C4-2B (cell line): Measurements from ENCODE around the gene SEPTIN11.

Source experiments
- ZFX ChIP-seq: fragments of 450-650 bp; IDR thresholded peaks from 2 replicates; pipeline ENCODE4 v1.6.1; 2017
- TF ChIP-seq, protein P1 (sequence below): fragments of 450-650 bp; conservative IDR thresholded peaks from 2 replicates; pipeline ENCODE4 v1.5.1; 2017; ENCODE audit warnings: mild to moderate bottlenecking

DNA sequence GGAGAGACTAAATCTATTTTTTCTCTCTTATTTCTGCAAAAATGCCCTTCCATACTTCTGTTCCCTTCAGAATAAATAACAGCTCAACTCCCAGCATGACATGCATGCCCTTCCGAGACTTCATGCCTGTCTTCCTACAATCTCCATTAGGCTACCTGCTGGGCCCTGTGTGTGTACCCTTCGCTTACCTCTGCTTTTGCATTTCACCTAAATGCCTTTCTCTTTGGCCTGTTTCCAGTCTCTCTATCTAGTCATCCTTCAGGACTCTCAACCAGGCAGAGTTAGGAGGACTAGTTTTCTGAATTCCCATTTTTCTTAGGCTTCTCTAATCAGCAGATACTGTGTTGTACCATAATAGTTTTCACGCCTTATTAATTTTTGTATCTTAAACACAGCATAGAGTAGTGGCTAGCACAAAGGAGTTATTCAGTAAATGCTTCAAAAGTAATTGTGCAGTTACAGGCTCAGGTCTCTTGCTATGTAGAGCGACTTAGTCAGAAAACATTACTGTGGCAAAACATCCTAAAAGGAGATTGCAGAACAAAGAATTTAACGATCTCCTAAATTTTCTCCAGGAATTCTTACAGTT lies 20.5 kb downstream of the SEPTIN11 start:
- TF ChIP-seq, protein P1, sequence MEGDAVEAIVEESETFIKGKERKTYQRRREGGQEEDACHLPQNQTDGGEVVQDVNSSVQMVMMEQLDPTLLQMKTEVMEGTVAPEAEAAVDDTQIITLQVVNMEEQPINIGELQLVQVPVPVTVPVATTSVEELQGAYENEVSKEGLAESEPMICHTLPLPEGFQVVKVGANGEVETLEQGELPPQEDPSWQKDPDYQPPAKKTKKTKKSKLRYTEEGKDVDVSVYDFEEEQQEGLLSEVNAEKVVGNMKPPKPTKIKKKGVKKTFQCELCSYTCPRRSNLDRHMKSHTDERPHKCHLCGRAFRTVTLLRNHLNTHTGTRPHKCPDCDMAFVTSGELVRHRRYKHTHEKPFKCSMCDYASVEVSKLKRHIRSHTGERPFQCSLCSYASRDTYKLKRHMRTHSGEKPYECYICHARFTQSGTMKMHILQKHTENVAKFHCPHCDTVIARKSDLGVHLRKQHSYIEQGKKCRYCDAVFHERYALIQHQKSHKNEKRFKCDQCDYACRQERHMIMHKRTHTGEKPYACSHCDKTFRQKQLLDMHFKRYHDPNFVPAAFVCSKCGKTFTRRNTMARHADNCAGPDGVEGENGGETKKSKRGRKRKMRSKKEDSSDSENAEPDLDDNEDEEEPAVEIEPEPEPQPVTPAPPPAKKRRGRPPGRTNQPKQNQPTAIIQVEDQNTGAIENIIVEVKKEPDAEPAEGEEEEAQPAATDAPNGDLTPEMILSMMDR = no peak
- no peak for TF ChIP-seq ZFX
